Measurements from ENCODE around the gene CACNA1C.

CACNA1C gene

GRCh38 chr12:2457215-2457932, 404.6 kb downstream of the CACNA1C start:
- in situ Hi-C loops (cut with MboI; ENCODE audit: low sequenced_read_pairs) = no loop called here

- in situ Hi-C loops (cut with MboI; ENCODE audit: low sequenced_read_pairs) = no loop called here
These were observed 405.2 kb downstream of the CACNA1C start for GRCh38 chr12:2457933-2458414.

- in situ Hi-C loops (cut with MboI; ENCODE audit: low sequenced_read_pairs) = no loop called here
These were observed 407.4 kb downstream of the CACNA1C start for GRCh38 chr12:2460051-2460670.

- in situ Hi-C loops (cut with MboI; ENCODE audit: low sequenced_read_pairs) = no loop called here
These were observed 408.3 kb downstream of the CACNA1C start for GRCh38 chr12:2461046-2461445.

- in situ Hi-C loops (cut with MboI; ENCODE audit: low sequenced_read_pairs) = no loop called here
These were observed 408.9 kb downstream of the CACNA1C start for GRCh38 chr12:2461645-2462044.

GRCh38 chr12:2462087-2462486, 409.3 kb downstream of the CACNA1C start:
- in situ Hi-C loops (cut with MboI; ENCODE audit: low sequenced_read_pairs) = no loop called here

- in situ Hi-C loops (cut with MboI; ENCODE audit: low sequenced_read_pairs) = no loop called here
These were observed 410.9 kb downstream of the CACNA1C start for GRCh38 chr12:2463719-2464118.

- in situ Hi-C loops (cut with MboI; ENCODE audit: low sequenced_read_pairs) = no loop called here
These were observed 412.9 kb downstream of the CACNA1C start for GRCh38 chr12:2465681-2466080.

- in situ Hi-C loops (cut with MboI; ENCODE audit: low sequenced_read_pairs) = no loop called here
These were observed 413.4 kb downstream of the CACNA1C start for GRCh38 chr12:2466211-2466610.

- in situ Hi-C loops (cut with MboI; ENCODE audit: low sequenced_read_pairs) = no loop called here
These were observed 414.8 kb downstream of the CACNA1C start for GRCh38 chr12:2467447-2468195.

- in situ Hi-C loops (cut with MboI; ENCODE audit: low sequenced_read_pairs) = no loop called here
These were observed 423.2 kb downstream of the CACNA1C start for GRCh38 chr12:2475984-2476383.

- in situ Hi-C loops (cut with MboI; ENCODE audit: low sequenced_read_pairs) = no loop called here
These were observed 424.4 kb downstream of the CACNA1C start for GRCh38 chr12:2477009-2477766.

GRCh38 chr12:2479851-2480535, 427.2 kb downstream of the CACNA1C start:
- in situ Hi-C loops (cut with MboI; ENCODE audit: low sequenced_read_pairs) = no loop called here

- in situ Hi-C loops (cut with MboI; ENCODE audit: low sequenced_read_pairs) = no loop called here
These were observed 428.6 kb downstream of the CACNA1C start for GRCh38 chr12:2481346-2481745.

GRCh38 chr12:2481951-2482350, 429.2 kb downstream of the CACNA1C start:
- in situ Hi-C loops (cut with MboI; ENCODE audit: low sequenced_read_pairs) = no loop called here

- in situ Hi-C loops (cut with MboI; ENCODE audit: low sequenced_read_pairs) = no loop called here
These were observed 430.3 kb downstream of the CACNA1C start for GRCh38 chr12:2482938-2483660.

GRCh38 chr12:2483713-2484112, 430.9 kb downstream of the CACNA1C start:
- in situ Hi-C loops (cut with MboI; ENCODE audit: low sequenced_read_pairs) = no loop called here

- in situ Hi-C loops (cut with MboI; ENCODE audit: low sequenced_read_pairs) = no loop called here
These were observed 431.5 kb downstream of the CACNA1C start for GRCh38 chr12:2484141-2484776.

GRCh38 chr12:2485681-2486080, 432.9 kb downstream of the CACNA1C start:
- in situ Hi-C loops (cut with MboI; ENCODE audit: low sequenced_read_pairs) = no loop called here

Measured in HL-60/S4 treated with retinoic acid at 250 ng/mL for 4 days and 3 days (cell line).